Common myeloid progenitor, CD34-positive (primary cell): ENCODE measurements around the gene RASD2.

ENCODE experiments used
- CTCF ChIA-PET: fragments of 350-600 bp; sonication (Branson Sonifier 250); formaldehyde crosslinking; loops from one replicate; lab custom pipeline; 2021; ENCODE audit warnings: antibody characterized with exemption; lab: Charles Lee
- POLR2A ChIA-PET: fragments of 350-600 bp; sonication (Branson Sonifier 250); formaldehyde crosslinking; loops from one replicate; lab custom pipeline; 2021; ENCODE audit warnings: antibody characterized with exemption; lab: Charles Lee
- DNase-seq, 3 donors: peaks; one replicate each; pipeline versions ENCODE4 v3.0.0 to v3.0.0-alpha.2; 2013
- H3K27ac ChIP-seq, 2 experiments: 1 replicate in 1 of 2; 2 replicates in 1 of 2; pipeline ENCODE4 v1.7.0; 2013; ENCODE audit warnings: inconsistent platforms in 2 of 2, low read length in 2 of 2, mild to moderate bottlenecking in 2 of 2, low read depth in 1 of 2, moderate library complexity in 1 of 2; ENCODE audit not compliant: severe bottlenecking in 2 of 2, insufficient read depth in 1 of 2, poor library complexity in 1 of 2
- H3K27me3 ChIP-seq, 5 experiments: replicated peaks in 2 of 5; 1 replicate in 3 of 5; 2 replicates in 2 of 5; pipeline versions ENCODE4 v1.6.1 to v1.7.0; 2013; ENCODE audit warnings: low read length in 4 of 5, mild to moderate bottlenecking in 2 of 5, moderate library complexity in 2 of 5, inconsistent platforms in 1 of 5; ENCODE audit not compliant: insufficient read depth in 5 of 5, control insufficient read depth in 4 of 5
- H3K36me3 ChIP-seq, 4 experiments: 1 replicate in 2 of 4; 2 replicates in 2 of 4; pipeline versions ENCODE4 v1.6.1 to v1.7.0; 2013; ENCODE audit warnings: low read length in 3 of 4, control low read depth in 1 of 4, mild to moderate bottlenecking in 1 of 4; ENCODE audit not compliant: control insufficient read depth in 4 of 4, insufficient read depth in 4 of 4
- H3K4me1 ChIP-seq, 4 experiments: 1 replicate in 3 of 4; 2 replicates in 1 of 4; pipeline versions ENCODE4 v1.6.1 to v1.7.1; 2013; ENCODE audit warnings: low read length in 3 of 4, mild to moderate bottlenecking in 3 of 4, control low read depth in 1 of 4, inconsistent platforms in 1 of 4, moderate library complexity in 1 of 4; ENCODE audit not compliant: control insufficient read depth in 4 of 4, insufficient read depth in 4 of 4; ENCODE audit errors: control extremely low read depth in 1 of 4
- H3K4me3 ChIP-seq, 7 experiments: 1 replicate in 4 of 7; 2 replicates in 3 of 7; pipeline versions ENCODE4 v1.5.1 to v1.7.0; 2013; ENCODE audit warnings: mild to moderate bottlenecking in 7 of 7, low read length in 6 of 7, moderate library complexity in 6 of 7, inconsistent platforms in 2 of 7, low read depth in 2 of 7, control low read depth in 1 of 7; ENCODE audit not compliant: insufficient read depth in 4 of 7, control insufficient read depth in 1 of 7; ENCODE audit errors: extremely low read depth in 1 of 7
- H3K9me3 ChIP-seq, 5 experiments: 1 replicate in 4 of 5; 2 replicates in 1 of 5; pipeline versions ENCODE4 v1.6.1 to v1.7.1; 2013; ENCODE audit warnings: low read length in 4 of 5, mild to moderate bottlenecking in 2 of 5, inconsistent platforms in 1 of 5, low read depth in 1 of 5, moderate library complexity in 1 of 5; ENCODE audit not compliant: control insufficient read depth in 4 of 5, insufficient read depth in 2 of 5; ENCODE audit errors: control extremely low read depth in 1 of 5
- WGBS: methylation state at CpG from one replicate; pipeline ENCODE4 v1.1.5; 2013; ENCODE audit not compliant: insufficient coverage; 5-methylcytosine and 5-hydroxymethylcytosine counted together

RASD2 gene

GRCh38 chr22:35541254-35541748, 670 bp downstream of the RASD2 start:
- Histone ChIP-seq H3K36me3 (no peaks in the 10 kb centered on the region), H3K27me3 (peaks cover 0 to 58% (median 24%) of the 10 kb centered on the region in 5 experiments), H3K4me3 (peak overlapping the region in 4 of 7 experiments; percentile 0 to 72 (median 60)), H3K4me1 (peaks cover 0 to 24% (median 23%) of the 10 kb centered on the region in 4 experiments), H3K9me3 (peaks cover 0 to 1% (median 0%) of the 10 kb centered on the region in 5 experiments), H3K27ac (no peak overlapping the region)
- POLR2A ChIA-PET: interaction anchor here (0.8 kb wide), 1 partner anchor 63 kb away, joined by 3 read pairs; no protein-coding TSS in a partner anchor
- CTCF ChIA-PET: interaction anchor here (1.0 to 1.5 kb wide), 3 partner anchors 10 to 53 kb away, joined by 3 to 4 read pairs (median 3); no protein-coding TSS in a partner anchor
- WGBS: 5% methylated on average over 22 of the region's 28 CpGs
- DNase-seq: no peak

GRCh38 chr22:35542157-35542938, 1.7 kb downstream of the RASD2 start:
- Histone ChIP-seq H3K9me3 (no peaks in the 10 kb centered on the region), H3K27me3 (peaks cover 0 to 57% (median 24%) of the 10 kb centered on the region in 5 experiments), H3K27ac (no peak overlapping the region), H3K4me1 (peaks cover 0 to 21% (median 19%) of the 10 kb centered on the region in 4 experiments), H3K36me3 (no peaks in the 10 kb centered on the region), H3K4me3 (no peak overlapping the region)
- DNase-seq: no peak
- POLR2A ChIA-PET: no interaction called here
- 83% methylated on average over 8 of the region's 13 CpGs for WGBS
- CTCF ChIA-PET: interaction anchor here (1.0 to 1.5 kb wide), 2 partner anchors 21 to 112 kb away, joined by 3 to 4 read pairs; no protein-coding TSS in a partner anchor

GRCh38 chr22:35542939-35543516, 2.4 kb downstream of the RASD2 start:
- WGBS: 59% methylated on average over 5 of the region's 6 CpGs
- ChIA-PET POLR2A (no interaction called here), CTCF (interaction anchor here (1.0 kb wide), 1 partner anchor 112 kb away, joined by 3 read pairs; no protein-coding TSS in a partner anchor)
- DNase-seq: no peak
- peaks cover 0 to 55% (median 24%) of the 10 kb centered on the region in 5 experiments for H3K27me3 ChIP-seq
- no peak overlapping the region for H3K4me3 ChIP-seq
- H3K4me1 ChIP-seq: peaks cover 0 to 19% (median 17%) of the 10 kb centered on the region in 4 experiments
- H3K36me3 ChIP-seq: no peaks in the 10 kb centered on the region
- no peak overlapping the region for H3K27ac ChIP-seq
- no peaks in the 10 kb centered on the region for H3K9me3 ChIP-seq

GRCh38 chr22:35543702-35544101, 3.1 kb downstream of the RASD2 start:
- peaks cover 0 to 19% (median 18%) of the 10 kb centered on the region in 4 experiments for H3K4me1 ChIP-seq
- H3K36me3 ChIP-seq: no peaks in the 10 kb centered on the region
- H3K27ac ChIP-seq: no peak overlapping the region
- peaks cover 0 to 51% (median 23%) of the 10 kb centered on the region in 5 experiments for H3K27me3 ChIP-seq
- ChIA-PET CTCF (interaction anchor here (1.3 kb wide), 1 partner anchor 14 kb away, joined by 3 read pairs; no protein-coding TSS in a partner anchor), POLR2A (no interaction called here)
- H3K9me3 ChIP-seq: no peaks in the 10 kb centered on the region
- H3K4me3 ChIP-seq: no peak overlapping the region
- DNase-seq: no peak
- 59% methylated on average over 3 of the region's 3 CpGs for WGBS

GRCh38 chr22:35544189-35544588, 3.6 kb downstream of the RASD2 start:
- H3K27me3 ChIP-seq: peaks cover 0 to 47% (median 22%) of the 10 kb centered on the region in 5 experiments
- 35% methylated on average over 2 of the region's 3 CpGs for WGBS
- H3K9me3 ChIP-seq: no peaks in the 10 kb centered on the region
- peaks cover 0 to 19% (median 18%) of the 10 kb centered on the region in 4 experiments for H3K4me1 ChIP-seq
- no peak overlapping the region for H3K4me3 ChIP-seq
- H3K36me3 ChIP-seq: no peaks in the 10 kb centered on the region
- CTCF ChIA-PET: interaction anchor here (1.2 to 1.3 kb wide), 2 partner anchors 13 to 50 kb away, joined by 3 read pairs; no protein-coding TSS in a partner anchor
- peak in 2 of 3 donors; percentile 58 to 68 for DNase-seq
- H3K27ac ChIP-seq: no peak overlapping the region
- POLR2A ChIA-PET: no interaction called here

GRCh38 chr22:35544827-35545226, 4.2 kb downstream of the RASD2 start:
- Histone ChIP-seq H3K9me3 (no peaks in the 10 kb centered on the region), H3K4me3 (no peak overlapping the region), H3K27me3 (peaks cover 0 to 40% (median 22%) of the 10 kb centered on the region in 5 experiments), H3K27ac (no peak overlapping the region), H3K4me1 (peaks cover 0 to 15% (median 14%) of the 10 kb centered on the region in 4 experiments), H3K36me3 (no peaks in the 10 kb centered on the region)
- ChIA-PET POLR2A (no interaction called here), CTCF (interaction anchor here (1.2 to 1.3 kb wide), 2 partner anchors 13 to 50 kb away, joined by 3 read pairs; no protein-coding TSS in a partner anchor)
- WGBS: 93% methylated on average over 9 of the region's 9 CpGs
- no peak for DNase-seq
